Fibroblast of the conjunctiva (primary cell): ENCODE measurements around the gene CCDC88C.

Experiments
- DNase-seq: peaks from one replicate; pipeline ENCODE4 v3.0.0-alpha.2; 2010; ENCODE audit warnings: low read depth

The CCDC88C gene

DNA sequence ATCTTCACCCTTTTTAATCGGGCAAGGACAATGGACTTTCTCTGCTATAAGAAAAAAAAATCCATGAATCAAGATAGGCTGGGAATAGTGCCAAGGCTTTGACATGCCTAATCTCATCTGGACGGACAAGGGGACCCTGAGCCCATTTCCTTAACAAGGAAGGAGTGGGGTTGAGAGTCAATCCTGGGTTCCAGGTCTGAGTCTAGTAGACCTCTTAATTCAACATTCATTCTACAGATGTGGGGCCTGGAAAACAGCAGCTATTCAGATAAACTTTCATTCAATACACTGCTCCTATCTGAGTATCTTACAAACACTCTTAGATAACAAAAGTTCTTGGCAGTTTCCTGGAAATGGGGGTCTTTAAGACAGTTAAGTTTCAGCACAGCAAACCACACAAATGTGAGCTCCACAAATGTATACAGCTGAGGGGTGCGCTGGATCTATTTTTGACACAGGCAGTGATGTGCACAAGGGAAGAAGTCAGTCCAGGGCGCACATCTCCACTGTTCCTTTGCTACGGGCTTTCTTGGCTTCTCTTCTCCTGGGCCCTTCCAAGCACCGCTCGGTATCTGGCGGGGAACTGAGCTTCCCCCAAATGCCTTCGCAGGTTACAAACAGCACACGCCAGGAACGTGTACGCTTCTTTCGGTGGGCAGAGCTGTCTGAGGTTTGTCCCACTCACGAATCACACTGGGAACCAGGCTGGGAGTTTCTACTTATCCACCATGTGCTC, 90.9 kb downstream of the CCDC88C start:
- no peak for DNase-seq

DNA sequence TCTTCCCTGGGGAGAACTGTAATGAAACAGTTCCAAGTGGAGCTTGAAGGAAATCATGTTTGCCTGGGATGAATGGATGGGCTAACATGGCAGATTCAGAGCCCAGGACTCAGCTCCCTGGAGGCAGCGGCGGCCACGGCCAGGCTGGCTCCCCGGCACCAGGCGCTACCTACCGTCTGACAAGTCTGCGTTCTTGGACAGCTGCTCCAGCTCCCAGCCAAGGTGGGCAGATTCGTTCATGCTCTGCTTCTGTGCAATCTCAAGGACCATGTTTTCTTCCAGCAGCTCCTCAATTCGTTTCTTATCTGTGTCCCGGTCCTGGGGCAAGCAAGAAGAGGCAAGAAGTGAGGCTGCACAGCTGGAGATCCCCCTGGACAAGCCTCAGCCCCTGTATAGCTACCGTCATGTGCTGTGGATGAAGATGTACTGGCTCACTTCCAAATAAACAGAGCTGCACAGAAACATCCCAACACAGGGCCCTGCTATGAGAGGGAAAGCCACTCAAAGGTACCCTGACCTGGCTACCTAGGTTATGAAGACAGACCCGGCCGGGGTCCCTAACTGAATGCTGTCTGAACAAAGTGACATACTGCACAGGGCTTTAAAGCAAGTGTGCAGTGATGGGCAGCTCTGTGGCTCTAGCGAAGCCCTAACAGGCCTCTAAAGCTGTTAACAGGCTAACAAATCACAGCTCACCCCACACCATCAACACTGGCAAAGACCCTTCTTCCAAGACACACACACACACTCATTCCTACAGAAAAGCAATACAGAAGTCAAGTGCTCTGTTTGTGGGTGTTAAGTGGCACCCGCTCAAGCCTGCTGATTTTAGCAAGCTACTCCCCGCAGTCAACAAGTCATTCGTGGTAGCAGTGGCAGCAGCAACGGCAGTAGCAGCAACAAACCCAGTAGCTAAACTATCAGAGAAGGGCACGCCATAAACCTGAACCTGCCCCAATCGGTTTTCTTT, 92.7 kb downstream of the CCDC88C start:
- DNase-seq: no peak

DNA sequence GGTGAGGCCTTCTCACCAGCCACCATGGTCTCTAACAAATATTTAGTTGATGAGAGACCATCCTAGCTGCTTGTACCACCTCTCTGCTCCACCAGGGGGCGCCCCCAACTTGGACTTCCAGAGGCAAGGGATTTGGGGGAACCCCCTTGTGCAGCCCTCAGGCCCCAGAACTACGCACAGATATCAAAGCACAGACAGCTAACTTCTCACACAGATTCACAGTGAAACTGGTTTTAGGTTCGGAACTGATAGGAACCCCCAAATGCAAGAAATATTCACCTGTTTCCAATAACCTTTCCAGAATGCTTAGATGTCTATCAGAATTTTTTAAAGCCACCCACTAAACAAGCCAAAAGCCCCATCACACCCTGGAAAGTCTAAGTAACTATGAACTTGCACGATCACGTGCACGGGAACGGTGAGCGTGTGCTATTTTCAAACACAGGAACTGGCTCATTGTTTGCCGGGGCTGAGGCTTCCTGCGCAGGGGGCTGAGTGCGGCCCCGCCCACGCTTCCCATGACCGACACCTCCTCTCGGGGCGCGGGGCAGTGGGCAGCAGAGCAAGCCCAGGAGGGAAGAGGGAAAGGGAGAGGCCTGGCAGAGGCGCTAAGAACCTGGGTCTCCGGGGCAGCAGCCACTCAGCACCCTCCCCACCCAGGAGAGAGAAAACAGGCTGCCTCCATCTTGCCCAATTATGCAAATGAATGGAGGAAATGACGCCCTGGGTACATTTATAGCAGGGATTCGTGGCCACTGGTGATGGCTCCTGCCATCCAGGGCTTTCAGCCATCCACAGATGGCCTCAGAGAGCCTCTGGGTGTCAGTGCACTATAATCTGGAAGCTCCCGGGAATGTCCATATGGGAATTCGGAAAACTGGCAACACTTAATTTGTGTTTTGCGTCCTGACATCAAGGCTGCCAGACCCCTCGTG, 93.7 kb downstream of the CCDC88C start:
- peak; percentile 42 for DNase-seq

DNA sequence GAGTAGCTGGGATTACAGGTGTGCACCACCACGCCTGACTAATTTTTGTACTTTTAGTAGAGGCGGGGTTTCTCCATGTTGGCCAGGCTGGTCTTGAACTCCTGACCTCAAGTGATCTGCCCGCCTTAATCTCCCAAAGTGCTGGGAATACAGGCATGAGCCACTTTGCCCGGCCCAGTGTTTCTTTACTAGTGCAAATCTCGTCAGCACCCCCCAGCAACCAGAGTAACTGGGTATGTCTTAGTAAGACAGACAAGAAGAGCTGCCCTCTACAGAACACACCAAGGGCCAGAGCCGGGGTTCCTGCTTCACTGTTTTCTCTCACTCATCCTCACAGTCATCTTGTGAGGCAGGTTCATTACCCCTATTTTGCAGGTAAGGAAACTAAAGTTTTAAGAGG, 94.6 kb downstream of the CCDC88C start:
- DNase-seq: no peak

DNA sequence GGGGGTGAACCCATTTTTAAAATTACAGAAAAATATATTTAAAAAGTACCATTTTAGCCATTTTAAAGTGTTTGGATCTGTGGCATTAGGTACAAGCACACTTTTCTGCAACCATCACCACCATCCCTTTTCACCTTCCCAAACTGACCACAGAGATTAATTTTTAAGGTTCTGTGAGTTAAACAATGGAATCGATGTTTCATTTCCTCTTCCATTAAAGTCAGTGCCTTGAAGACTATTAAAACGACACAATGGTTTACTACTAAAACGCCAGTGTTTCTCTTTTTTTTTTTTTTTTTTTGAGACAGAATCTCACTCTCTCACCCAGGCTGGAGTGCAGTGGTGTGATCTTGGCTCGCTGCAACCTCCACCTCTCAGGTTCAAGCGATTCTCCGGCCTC, 95.0 kb downstream of the CCDC88C start:
- no peak for DNase-seq

DNA sequence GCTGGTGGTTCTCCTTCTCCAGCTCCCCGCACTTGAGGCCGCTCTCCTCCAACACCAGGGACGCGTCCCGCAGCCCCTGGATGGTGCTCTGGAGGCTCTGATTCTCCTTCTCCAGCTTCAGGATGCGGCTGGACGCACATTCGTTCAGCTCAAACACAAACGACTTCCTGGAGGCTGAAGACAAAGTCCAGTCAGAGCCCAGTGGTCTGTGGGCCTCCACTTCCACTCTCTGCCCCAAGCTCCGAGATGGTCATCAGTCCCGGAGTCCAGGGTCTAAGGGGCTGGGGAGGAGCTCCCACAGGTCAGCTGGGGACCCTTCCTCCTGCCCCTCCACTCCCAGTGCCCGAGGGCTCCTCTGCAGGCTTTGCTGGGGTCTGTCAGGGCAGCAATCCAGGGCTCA, 96.5 kb downstream of the CCDC88C start:
- no peak for DNase-seq

DNA sequence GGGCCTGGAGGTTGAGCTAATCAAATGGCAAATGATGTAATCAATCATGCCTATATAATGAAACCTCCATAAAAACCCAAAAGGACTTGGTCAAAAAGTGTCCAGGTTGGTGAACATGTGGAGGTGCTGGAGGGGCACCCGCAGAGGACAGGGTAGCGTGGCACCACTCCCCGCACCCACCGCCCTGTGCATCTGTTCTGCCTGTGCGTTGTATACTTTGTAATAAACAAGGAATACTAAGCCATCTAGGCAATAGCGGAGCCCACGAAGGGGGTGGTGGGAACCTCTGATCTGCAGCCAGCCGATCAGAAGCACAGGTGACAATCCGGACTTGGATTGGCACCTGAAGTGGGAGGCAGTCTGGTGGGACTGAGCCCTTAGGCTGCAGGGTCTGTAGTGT, 97.4 kb downstream of the CCDC88C start:
- no peak for DNase-seq

DNA sequence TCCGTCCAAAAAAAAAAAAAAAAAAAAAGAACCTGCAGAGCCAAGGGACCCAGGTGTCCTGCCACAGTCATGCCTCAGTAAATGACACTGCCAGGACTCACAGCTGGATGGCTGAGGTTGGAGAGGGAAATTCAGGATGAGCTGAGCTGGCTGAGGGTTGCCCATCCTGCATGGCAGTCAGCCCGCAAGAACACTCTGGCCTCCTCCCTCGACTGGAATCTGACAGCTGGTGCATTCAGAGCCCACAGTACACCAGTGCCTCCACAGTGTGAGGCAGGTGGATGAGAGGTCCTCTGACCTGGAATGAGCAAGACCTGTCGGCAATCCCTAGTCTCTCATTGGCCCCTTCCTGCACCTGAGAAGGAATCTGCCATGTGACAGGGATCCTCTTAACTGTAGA, 98.7 kb downstream of the CCDC88C start:
- no peak for DNase-seq

DNA sequence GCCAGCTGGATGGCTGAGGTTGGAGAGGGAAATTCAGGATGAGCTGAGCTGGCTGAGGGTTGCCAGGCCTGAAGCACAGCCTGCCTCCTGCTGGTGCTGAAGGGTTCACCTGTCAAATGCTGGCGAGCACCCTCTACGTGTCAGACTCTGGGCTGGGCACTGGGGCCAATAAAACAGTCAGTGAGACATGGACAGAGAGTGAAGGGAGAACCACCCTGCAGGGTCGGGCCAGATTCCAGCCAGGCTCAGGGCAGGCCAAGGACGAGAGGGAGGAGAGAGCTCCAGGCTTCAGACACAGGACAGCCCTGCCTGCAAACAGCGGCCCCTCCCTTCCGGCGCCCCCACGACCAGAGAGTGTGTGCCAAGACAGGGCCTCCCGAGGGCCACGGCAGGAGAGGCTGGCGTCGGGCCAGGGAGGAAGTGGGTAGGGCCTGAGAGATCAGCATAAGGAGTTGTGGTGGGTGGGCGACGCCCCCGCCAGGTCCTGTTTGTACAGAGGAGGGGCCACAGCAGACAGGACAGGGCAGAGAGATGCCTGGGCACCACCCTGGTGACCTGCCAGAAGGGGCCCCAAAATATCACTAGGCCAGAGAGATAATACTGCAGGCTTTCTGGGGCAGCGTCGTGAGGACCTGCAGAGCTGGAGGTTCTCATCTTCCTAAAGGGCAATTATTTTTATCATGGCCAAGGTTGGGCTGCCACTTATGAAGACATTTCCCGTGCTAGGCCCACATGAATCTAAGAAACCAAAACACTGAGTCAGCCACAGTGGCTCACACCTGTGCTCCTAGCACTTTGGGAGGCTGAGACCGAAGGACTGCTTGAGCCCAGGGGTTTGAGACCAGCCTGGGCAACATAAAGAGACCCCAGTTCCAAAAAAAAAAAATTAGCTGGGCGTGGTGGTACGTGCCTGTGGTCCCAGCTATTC, 100.0 kb downstream of the CCDC88C start:
- DNase-seq: no peak

DNA sequence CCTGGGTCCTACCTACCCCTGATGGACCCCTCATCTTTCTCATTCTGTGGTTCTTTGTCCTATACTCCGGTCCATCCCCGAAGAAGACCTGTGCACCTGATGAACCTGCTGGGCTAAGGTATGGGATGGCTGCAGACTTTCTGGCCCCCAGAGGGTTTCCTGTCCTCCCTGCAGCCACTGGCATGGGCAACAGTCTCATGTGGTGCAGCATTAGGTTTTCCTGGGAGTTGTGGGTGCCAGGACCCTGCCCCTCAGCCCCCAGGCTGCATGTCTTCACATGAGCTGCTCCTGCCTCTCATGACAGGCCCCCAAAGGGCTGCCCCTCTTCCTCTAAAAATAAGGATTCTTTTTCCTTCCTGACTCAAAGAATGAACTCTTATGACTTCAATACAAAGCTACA, 100.9 kb downstream of the CCDC88C start:
- no peak for DNase-seq

DNA sequence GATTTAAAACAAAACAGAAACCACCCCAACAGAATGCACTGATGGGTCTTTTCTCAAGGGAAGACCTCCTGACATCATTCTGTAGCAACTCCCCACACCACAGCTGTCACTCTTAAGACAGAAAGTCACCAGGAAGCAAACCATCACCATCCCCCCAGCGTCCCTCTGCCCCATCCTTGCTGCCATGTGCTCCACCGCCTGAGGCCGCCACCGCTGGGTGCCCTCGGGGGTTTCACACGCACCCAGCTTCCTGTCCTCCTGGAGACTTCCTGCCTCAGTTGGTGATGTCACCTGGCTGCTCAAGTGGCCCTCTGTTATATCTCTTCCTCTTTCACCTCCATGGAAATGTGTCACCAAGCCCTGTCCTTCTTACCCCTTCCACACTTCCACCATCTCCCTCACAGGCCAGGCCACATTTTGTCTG, 101.8 kb downstream of the CCDC88C start:
- no peak for DNase-seq

DNA sequence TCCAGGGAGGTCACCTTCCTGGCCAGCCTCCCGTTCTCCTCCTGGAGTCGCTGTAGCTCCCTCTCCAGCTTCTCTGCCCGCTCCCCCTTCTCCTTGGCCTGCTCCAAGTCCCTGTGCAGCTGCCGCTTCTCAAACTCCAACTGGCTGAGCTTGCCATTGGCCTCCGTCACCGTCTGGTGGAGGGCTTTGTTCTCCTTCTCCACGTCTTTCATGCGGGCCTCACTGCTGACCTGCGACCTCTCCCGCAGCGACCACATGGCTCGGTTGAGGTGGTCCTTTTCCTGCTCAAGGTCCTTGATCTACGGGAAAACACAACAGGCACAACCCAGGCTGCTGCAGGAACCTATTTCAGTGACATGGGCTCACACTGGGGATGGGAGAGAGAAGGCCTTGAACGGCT, 103.8 kb downstream of the CCDC88C start:
- no peak for DNase-seq

DNA sequence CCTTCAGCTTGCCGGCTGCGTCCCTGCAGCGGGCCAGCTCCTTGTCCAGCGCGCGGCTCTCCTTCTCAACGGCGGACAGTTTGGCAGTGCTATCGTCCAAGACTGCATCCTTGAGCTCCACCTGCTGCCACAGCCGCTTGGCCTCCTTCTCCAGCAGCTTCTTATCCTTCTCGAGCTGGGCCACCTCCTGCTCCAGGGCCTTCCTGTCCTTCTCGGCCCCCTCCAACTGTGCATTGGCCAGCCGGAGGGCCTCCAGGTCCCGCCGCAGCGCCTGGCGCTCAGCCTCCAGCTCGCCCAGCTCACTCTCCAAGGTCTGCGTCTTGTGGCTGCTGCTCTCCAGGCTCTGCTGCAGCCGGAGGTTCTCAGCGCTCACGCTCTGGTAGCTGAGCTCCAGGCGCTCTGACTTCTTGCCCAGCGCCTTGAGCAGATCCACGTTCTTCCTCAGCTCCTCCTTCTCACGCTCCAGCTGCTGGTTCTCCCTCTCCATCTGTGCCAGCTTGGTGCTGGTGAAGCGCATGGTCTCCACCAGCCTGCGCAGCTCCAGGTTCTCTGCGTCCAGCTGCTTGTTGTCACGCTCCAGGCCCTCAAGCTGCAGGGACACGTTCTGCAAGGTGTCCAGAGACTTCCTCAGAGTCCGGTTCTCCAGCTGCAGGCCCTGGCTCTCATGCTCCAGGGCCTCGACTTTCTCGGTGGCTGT, 104.3 kb downstream of the CCDC88C start:
- DNase-seq: no peak

DNA sequence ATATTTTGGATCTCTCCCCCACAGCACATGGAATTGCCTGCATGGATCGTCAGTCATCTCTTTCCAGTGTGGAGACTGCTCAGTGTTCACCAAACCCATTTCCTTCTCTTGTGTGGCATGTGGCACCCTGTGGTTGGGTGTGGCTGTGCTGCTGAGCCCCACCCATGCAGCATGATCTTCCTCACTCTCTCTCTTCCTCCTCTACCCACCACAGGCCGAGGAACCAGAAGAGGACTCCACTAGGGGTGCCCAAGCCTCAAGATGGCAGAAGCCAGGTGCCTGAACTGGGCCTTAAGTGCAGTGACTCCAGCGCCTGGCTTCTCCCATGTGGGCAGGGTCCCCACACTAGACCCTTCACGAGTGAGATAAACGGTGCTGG, 106.3 kb downstream of the CCDC88C start:
- DNase-seq: no peak

DNA sequence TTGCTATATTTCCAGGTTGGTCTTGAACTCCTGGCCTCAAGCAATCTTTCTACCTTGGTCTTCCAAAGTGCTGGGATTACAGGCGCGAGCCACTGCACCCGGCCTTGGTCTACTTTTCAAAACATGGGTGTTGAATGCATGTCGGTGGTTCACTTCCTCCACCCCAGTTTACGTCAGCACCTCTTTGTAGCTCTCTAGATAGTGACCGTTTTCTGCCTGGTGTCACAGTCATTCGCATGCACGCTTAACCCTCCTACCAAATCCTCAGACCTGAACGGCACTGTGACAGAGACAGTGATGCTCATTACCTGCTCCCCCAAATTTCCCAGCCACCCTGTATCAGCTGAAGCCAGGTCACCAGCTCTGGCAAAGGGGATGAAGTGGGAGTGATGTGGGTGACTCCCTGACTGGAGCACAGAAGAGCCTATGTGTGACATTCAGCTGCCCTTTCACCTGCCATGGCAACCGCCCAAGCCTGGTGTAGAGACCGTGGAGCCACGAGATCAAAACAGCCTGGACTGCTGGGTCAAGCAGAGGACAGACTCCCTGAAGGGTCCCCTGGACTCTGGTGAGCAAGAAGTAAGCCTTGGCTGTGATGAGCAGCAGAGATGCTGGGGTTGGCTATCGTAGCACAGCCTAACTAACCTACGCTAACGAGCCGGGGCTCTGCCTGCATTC, 106.9 kb downstream of the CCDC88C start:
- DNase-seq: no peak

DNA sequence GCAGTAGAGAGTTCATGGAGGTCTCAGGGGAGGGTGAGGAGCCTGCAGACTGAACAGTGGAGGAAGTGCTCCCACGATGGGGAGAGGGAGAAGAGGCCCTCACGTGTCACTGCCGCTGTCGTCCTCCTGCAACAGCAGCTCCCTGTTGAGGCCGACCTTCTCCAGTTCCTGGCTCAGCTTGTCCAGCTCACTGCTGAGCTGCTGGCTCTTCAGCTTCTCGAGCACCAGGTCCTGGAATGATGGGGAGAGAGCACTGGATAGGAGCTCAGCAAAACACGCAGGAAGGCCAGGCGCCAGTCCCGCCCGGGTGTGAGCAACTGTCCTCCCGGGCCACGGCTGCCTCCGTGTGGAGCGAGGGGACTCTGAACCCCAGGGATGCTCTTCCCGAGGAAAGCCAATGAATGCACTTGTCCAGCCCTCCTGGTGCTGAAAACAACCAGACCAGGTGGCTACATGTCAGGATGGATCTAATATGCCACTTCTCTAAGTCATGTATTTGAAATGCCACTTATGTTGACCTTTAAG, 107.8 kb downstream of the CCDC88C start:
- DNase-seq: no peak

DNA sequence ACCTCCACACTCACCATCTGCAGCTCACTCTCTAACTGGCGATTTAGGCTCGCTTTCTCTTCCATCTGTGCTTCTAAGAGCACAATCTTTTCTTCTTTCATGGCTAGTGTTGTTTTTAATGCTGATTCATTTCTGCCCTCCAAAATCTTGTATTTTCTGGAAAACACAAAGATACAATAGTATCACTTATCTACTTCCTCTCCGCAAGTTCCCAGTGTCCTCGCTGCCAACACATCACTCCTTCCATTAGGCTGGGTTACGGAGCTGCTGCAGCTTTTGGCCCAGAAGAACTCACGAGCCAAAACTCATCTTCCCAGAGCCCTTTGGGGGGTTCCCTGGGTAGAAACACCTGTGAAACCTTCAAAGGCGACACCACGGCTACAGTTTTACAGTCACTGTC, 109.3 kb downstream of the CCDC88C start:
- no peak for DNase-seq

DNA sequence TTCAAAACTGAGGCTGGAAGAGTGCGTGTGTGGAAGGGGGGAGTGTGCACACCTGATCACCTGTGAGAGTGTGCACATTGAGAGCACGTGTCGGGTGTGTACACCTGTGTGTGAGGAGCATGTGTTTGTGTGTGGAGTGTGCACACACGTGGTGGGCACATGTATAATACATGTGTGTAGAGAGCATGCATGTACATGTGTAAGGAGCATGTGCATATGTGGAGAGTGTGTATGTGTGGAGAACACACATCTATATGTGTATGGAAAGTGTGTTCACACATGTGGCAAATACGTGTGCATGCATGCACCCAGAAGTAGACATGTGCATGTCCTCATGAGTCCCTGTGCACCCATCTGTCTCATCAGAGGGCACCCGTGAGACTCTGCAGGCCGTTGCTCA, 110.0 kb downstream of the CCDC88C start:
- DNase-seq: no peak

DNA sequence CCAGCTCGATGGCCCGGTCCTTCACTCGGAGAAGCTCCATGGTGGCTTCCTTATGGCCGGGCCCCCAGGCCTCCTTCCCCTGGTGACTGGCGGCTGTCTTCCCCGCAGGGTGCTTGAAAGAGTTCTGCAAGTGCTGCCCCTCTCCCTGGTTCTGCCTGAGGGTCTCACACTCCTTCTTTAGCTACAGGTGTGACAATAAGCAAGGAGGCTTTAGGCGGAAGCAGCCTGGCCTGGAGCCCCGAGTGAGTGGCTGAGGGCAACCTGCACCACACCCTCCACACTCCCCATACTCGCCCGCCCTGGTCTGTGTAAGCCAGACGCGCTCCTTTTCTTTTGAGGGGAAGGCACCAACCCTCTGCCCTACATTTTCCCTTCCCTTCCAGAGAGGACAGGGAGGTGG, 110.6 kb downstream of the CCDC88C start:
- DNase-seq: no peak

DNA sequence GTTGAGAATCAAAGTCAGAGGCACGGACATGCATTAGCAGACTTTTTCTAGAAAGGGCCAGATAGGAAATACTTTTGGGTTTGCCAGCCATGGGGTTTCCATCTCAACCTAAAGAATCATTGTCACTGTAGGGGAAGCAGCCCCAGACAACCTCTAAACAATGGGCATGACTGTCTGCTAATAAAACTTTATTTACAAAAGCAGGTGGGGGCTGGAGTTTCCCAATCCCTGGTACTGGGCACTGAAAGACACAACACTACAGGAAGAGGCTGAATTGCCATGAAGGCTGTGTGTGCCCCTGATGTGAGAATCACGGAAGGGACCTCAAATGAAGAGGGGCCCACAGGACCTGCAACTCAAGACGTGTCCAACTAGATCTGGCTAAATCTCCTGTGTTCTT, 111.1 kb downstream of the CCDC88C start:
- DNase-seq: no peak
